ENCODE results near the gene DIS3L2.
"Not testable (repeated sequence)": the region's sequence is repeated elsewhere in the genome, so short reads cannot be mapped to it uniquely, and the experiment has no call there.

Gene DIS3L2

DNA sequence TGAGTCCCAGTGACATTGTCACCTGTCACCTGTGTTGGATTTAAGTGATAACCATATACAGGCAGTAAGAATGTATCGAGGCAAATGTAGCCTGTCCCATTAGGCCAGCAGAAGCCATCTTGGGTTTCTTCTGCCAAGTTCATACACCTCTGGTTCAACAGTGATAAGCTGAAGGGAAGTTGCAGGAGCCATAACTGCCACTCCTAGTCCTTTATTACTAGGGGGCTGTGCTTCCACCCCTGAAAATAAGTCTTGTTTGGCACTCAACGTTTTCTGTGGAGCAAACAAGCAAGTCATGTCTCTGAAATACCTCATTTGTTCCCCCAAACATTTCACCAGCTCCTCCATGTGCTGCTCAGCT is 358.9 kb downstream of the DIS3L2 start:
- DNase-seq (ENCODE audit: low read depth, low spot score), result no peak

DNA sequence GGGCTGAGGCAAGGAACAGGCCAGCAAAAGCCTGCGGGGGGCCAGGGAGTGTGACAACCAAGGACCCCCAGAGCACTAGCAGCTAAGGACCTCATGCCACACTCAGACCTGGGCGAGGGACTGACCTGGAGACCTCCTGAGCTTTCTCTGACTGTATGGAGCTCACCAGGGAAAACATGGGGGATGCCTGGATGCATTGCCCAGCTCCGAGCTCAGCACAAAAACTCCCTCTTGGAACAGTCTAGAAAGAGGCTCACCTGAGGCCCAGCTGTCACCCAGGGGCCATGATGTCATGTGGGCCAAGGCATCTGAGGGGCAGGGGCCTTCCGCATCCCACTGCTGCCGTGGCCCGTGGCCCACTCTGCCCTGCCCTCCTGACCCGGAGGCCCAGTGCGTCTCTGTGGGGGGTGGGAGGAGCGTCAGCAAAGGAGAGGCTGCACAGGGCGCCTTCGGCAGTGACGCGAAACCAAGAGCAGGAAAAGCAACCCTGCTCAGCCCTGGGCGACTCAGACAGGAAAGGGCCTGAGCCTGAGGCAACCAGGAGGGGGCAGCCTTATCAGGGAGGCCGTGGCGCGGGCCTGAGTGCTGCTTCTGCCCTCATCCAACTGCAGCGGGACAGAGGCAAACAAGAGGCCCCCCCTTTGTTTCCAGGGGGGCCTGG is 359.8 kb downstream of the DIS3L2 start:
- peak; percentile 78 for DNase-seq (ENCODE audit: low read depth, low spot score)

DNA sequence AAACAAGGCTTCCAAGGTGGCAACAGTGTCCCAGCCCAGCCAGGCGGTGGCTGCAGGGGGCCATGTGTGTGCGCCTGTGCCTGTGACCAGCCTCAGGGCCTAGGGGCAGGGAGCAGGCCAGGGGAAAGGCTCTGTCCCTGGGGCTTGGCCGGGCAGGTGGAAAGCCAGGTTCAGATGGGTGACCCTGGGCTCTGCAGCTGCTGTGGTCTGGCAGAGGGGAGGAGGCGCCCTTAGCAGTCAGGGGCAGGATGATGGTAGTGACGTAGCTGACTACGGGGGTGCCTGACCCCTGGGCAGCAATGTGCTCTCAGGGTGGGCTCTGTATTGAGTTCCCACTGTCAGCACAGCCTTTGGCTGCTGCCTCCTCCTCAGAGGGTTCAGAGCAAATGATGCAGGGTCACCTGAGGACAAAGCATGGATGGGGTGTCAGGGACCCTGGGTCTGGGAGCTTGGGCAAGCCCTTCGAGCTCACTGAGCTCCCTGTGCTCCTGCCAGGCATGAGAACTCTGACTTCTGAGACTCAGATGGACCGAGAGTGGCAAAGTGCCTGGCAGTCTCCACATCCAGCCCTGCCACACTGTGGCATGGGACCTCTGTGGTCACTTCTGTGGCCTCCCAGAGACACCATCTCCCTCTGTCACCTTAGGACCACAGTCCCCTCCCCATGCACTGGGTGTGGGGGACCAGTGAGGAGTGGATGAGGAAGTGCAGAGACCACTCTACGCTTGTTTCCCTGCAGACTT is 360.5 kb downstream of the DIS3L2 start:
- no peak for DNase-seq (ENCODE audit: low read depth, low spot score)

- DNase-seq (ENCODE audit: low read depth, low spot score), result no peak
These were observed 361.2 kb downstream of the DIS3L2 start for GRCh38 chr2:232322560-232323327.

DNA sequence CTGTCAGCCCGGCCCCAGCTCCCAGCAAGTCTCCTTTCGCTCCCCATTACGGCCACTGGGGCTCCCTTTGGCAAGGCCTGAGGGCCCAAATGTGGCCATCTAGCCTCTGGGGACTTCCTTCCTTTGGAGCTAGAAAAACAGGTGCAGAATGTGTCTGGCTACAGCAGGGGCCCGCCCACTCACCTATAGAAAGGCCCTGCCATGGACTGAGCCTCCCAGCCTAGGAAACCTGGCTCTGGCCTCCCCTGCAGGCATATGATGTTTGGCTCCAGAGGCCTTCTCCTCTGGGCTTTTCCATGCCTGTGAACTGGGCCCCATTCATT is 361.8 kb downstream of the DIS3L2 start:
- DNase-seq (ENCODE audit: low read depth, low spot score), result no peak

DNA sequence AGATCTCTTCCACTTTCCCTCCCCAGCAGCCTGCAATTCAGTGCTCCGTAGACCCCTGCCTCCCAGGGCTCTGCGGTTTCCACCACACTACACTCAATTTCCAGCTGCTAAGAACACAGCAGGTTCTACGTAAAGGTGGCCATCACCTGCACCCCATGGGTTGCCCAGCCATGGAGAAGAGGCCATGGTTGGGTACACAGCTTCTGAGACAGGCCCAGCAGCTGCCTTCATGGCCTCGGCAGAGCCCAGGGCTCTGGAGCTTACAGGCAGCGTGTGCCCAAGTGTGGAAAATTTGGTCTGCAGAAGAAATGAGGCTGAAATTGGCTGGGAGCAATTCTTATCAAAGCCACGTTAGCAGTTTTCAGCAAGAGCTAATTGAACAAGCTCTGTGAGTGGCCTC is 362.5 kb downstream of the DIS3L2 start:
- not testable (repeated sequence) for DNase-seq (ENCODE audit: low read depth, low spot score)

GRCh38 chr2:232324778-232325177 is 363.3 kb downstream of the DIS3L2 start:
- no peak for DNase-seq (ENCODE audit: low read depth, low spot score)

DNA sequence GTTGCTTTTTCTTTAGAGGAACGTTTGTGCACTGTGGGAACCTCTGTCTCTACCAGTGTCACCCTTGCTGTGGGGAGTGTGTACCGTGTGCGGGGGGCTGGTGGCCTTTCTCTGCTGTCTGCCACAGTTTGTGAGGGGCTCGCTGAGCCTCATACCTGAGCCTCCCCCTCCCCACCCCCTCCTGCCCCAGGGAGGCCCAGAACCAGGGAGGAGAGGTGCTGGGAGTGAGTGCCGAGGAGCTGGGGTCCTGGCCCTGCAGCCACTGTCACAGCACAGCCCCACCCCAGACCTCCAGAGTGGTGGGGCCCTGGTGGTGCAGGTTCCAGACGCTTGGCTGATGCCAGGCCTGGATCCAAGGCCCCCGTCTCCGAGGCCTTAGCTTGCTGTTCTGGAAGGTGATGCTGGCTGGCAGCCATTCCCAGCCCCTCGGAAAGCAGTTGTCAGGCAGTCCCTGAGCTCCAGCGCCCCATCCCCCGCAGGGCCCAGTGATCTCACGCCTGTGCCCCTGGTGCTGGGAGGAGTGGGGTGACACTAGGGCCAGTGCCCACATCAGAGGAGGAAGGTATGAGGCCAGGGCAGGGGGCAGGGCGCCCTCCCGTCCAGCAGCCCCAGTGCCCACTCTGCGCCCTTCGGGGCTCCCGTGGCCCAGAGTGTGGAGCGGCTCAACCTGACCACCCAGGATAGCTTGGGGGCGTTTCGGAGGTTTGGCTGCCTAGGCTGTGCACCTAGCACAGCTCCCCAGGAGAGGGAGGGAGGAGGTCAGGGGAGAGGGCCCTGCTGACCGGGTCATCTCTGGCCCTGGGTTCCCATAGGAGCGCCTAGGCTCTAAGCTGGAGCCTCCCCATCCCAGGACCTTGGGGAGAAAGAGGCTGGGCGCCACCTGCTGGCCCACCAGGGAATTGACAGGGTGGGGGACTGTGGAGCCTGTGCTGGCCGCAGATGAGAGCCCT is 364.1 kb downstream of the DIS3L2 start:
- peak; percentile 76 for DNase-seq (ENCODE audit: low read depth, low spot score)

DNA sequence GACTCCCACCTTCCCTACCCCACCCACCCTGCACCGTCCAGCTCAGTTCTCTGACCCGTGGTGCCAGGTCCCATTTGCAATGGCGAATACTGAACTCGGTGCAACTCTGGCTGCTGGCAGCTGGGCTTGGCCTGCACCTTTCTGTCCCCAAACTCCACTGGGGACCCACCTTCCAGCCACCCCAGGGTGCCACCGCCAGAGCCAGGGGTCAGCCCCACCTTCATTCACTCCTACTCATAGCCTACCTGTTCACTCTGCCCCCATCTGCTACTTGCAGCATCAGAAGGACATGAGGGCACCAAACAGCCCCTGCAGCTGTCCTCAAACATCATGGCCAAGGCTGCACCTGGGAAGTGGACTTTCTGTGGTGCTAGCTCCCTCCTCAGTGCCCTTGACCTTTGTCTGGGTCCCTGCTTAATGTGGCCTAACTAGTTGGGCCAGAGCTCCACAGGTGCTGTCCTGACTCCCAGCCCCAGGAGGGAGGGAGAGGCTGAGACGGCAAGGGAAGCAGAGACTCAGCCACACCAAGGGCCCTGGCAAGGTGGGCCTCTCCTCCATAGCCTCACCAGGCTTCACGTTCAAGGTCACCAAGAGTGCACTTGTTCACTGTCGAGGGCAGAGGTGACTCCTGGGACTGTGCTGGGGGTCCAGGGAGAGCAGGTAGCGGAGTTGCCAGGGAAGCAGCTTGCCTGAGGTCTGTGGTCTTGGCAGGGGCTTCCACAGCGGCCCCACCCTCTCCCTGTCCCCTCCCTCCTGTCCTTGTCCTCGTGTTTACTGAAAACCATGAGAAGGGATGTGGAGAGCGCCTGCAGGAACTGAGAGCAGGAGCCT is 365.0 kb downstream of the DIS3L2 start:
- not testable (repeated sequence) for DNase-seq (ENCODE audit: low read depth, low spot score)

GRCh38 chr2:232327105-232328031 is 365.9 kb downstream of the DIS3L2 start:
- DNase-seq (ENCODE audit: low read depth, low spot score), result peak; percentile 92

DNA sequence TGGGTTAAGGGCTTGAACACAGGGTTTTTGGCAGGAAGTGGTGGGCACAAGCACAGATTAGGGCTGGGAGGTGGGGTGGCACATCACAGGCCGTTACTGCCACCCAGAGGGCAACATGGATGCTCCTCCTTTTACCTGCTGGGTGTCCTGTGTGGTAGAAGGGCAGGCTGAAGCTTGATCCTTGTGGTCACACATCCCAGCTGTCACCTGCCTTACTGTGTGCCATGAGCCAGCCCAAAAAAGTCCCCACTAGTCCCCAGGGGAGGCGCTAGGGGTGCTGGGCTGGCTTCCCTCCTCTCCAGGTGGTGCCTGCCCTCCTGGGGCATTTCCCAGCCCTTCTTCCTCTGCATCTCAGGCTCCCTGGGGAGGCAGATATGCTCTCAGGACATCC is 366.5 kb downstream of the DIS3L2 start:
- DNase-seq (ENCODE audit: low read depth, low spot score), result no peak

DNA sequence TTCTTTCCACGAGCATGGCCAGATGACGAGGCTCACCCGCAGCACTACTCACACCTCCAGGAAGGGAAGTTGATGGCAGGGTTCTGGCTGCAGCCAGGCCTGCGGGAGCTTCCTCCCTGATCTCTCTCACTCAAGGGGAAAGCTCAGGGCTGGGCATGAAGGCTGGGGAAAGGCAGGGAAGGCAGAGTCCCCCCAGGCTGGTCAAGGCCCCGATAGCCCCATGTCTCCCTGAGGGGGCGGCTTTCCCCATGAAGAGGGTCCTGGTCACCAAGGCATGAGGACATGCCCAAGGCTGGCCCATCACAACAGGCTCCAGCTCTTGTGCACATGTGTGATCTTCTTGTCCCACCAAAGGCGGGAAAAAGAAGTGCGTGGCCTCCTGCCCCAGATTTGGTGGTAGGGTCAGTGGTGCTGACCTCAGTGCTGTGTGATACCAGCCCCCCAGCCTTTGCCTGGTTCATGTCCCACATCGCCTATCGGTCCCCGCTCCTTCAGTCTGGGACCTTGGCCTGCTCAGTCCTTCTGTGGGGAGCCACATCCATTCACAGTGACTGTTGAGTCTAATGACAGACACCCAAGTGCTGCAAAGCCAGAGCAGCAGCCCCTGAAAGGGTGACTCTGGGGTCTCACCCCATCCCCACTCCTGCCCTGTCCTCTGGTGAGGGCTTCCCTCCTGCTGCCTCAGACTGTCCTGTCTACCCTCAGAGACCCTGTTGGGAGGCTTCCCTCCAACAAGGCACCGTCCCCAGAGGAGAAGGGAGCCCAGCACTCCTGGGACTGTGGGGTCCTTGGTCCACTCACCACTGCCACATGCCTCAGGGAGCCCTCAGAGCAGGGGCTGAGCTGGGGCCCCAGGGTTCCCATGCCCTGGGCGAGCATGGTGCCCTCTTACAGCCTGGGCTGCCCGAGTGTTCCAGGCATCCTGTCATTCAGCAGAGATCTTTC is 367.3 kb downstream of the DIS3L2 start:
- no peak for DNase-seq (ENCODE audit: low read depth, low spot score)

- DNase-seq (ENCODE audit: low read depth, low spot score), result no peak
These were observed 368.2 kb downstream of the DIS3L2 start for GRCh38 chr2:232329716-232330067.

GRCh38 chr2:232330068-232330999 is 368.8 kb downstream of the DIS3L2 start:
- peak; percentile 93 for DNase-seq (ENCODE audit: low read depth, low spot score)

DNA sequence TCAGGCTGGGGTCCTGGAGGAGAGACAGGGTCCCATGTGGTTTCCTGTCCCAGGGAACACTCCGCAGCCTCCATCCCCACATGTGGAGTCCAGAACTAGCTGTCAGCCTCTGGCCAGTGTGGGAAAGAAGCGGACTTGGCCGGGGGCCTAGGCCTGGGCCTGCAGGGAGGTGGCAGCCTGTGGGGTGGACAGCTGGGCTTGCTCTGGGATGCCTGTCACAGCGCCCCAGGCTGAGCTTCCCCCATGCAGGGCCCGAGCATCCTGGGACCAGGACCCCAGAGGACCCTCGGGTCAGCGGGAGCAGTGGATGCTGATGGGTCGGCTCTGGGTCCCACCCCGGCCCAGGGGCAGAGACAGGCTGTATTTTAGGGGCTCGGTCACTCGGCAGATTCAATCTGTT is 369.5 kb downstream of the DIS3L2 start:
- DNase-seq (ENCODE audit: low read depth, low spot score), result not testable (repeated sequence)

DNA sequence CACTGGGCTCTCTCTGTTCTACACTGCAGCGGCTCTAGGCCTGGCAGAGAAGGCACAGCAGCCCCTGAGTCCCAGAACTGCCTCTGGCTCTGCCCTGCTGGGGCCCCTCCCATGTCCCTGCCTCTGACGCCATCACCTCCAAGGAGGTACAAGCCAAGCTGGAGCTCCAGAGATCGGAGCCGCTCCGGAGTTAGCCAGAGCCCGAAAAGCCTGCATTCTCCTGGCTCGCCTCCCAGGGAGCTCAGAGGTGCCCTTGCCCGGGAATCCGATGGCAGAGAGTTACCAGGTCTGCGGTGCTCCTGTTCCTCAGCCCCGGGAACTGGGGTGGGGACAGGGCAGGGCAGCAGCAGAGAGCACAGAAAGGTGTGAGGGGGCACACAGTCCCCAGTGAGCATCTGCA is 370.1 kb downstream of the DIS3L2 start:
- not testable (repeated sequence) for DNase-seq (ENCODE audit: low read depth, low spot score)

- not testable (repeated sequence) for DNase-seq (ENCODE audit: low read depth, low spot score)
These were observed 370.9 kb downstream of the DIS3L2 start for GRCh38 chr2:232332244-232332939.

Measured in ELF-1 (cell line).